ENCODE measurements around the gene CKS1B.

The CKS1B gene

GRCh38 chr1:154964359-154964758 lies 10.1 kb upstream of the CKS1B start:
- Histone ChIP-seq H3K4me1 (ENCODE audit: control insufficient read depth, insufficient read depth, low read length, poor library complexity, severe bottlenecking) (peaks cover 15% of the 10 kb centered on the region), H3K9me3 (ENCODE audit: control insufficient read depth, low read length) (no peaks in the 10 kb centered on the region), H3K27me3 (replicated peaks; ENCODE audit: control insufficient read depth, insufficient read depth, low read length, poor library complexity, severe bottlenecking) (no peaks in the 10 kb centered on the region), H3K36me3 (ENCODE audit: control insufficient read depth, insufficient read depth, low read length) (peaks cover 53% of the 10 kb centered on the region), H3K4me3 (ENCODE audit: insufficient read depth, low read depth, low read length, poor library complexity, severe bottlenecking) (no peak overlapping the region), H3K27ac (ENCODE audit: insufficient read depth, low read length, poor library complexity, severe bottlenecking) (no peak overlapping the region)
- no peak for DNase-seq

DNA sequence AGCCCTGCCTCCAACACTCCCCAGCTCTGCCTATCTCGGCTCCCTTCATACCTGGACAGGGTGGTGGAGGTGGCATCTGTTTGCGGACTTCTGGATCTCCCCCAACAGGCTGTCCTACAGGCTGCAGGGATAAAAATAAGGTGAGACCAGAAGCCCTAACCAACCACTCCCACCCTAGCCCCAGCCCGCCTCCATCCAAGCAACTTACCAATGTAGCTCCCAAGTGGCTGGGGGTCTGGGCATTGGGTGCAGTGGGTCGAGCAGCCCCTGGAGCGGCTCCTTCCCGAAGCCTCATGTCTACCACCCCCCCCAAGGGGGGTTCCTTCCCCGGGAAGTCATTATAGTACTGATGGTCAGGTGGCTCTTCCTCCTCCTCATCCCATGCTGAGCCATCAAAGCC lies 8.4 kb upstream of the CKS1B start:
- H3K36me3 ChIP-seq (ENCODE audit: control insufficient read depth, insufficient read depth, low read length): peaks cover 61% of the 10 kb centered on the region
- no peak for DNase-seq
- peaks cover 8% of the 10 kb centered on the region for H3K4me1 ChIP-seq (ENCODE audit: control insufficient read depth, insufficient read depth, low read length, poor library complexity, severe bottlenecking)
- no peaks in the 10 kb centered on the region for H3K9me3 ChIP-seq (ENCODE audit: control insufficient read depth, low read length)
- no peak overlapping the region for H3K27ac ChIP-seq (ENCODE audit: insufficient read depth, low read length, poor library complexity, severe bottlenecking)
- no peak overlapping the region for H3K4me3 ChIP-seq (ENCODE audit: insufficient read depth, low read depth, low read length, poor library complexity, severe bottlenecking)
- H3K27me3 ChIP-seq (replicated peaks; ENCODE audit: control insufficient read depth, insufficient read depth, low read length, poor library complexity, severe bottlenecking): no peaks in the 10 kb centered on the region

DNA sequence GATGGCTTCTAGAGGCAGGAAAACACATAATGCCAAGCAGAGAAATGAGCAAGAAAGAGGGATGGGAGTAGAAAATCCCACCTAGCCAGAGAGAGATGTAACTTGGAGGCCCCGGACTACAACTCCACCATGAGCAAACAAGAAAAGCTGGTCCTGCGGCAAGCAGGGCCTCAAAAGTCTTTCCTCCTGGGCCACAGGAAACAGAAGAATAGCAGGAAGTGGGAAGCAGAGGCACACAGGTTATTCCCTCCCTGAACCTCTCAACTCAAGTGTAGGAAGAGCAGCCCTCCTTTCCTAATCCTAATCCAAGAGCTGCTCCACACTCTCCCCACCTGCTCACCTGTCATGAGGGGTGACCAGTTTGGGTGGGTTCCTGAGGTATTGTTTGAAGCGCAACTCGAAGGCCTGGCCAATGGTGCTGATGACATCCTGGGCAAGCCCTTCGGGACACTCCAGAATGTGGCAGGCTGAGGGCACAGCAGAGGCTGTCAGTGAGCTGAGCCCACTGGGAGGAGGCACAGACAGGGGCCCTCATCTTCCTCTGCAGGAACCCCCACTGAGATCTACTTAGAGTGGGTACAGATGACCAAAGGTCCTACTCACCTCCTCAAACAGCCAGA lies 7.0 kb upstream of the CKS1B start:
- no peaks in the 10 kb centered on the region for H3K27me3 ChIP-seq (replicated peaks; ENCODE audit: control insufficient read depth, insufficient read depth, low read length, poor library complexity, severe bottlenecking)
- no peaks in the 10 kb centered on the region for H3K9me3 ChIP-seq (ENCODE audit: control insufficient read depth, low read length)
- H3K4me3 ChIP-seq (ENCODE audit: insufficient read depth, low read depth, low read length, poor library complexity, severe bottlenecking): no peak overlapping the region
- peaks cover 61% of the 10 kb centered on the region for H3K36me3 ChIP-seq (ENCODE audit: control insufficient read depth, insufficient read depth, low read length)
- no peak for DNase-seq
- H3K27ac ChIP-seq (ENCODE audit: insufficient read depth, low read length, poor library complexity, severe bottlenecking): no peak overlapping the region
- H3K4me1 ChIP-seq (ENCODE audit: control insufficient read depth, insufficient read depth, low read length, poor library complexity, severe bottlenecking): peaks cover 7% of the 10 kb centered on the region

DNA sequence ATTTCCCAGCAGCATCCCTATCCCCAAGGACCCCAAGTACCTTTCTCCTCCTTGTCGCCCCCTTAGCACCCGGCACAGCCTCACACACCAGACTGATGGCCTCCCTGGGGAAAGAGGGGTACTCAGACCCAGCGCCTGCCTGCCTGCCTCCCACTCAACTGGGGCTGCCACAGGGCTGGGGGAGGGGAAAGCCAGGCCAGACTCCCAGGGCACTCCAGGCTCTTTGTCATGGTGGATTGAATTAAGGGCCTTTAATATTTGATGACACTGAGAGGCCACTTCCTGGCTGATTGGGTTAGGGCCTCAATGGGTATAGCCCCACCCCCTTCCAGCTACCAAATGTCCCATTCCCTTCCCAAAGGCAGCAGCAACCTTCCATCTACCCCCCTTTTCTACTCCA lies 5.8 kb upstream of the CKS1B start:
- DNase-seq: no peak
- H3K36me3 ChIP-seq (ENCODE audit: control insufficient read depth, insufficient read depth, low read length): peaks cover 52% of the 10 kb centered on the region
- peak overlapping the region; percentile 20 for H3K27ac ChIP-seq (ENCODE audit: insufficient read depth, low read length, poor library complexity, severe bottlenecking)
- peaks cover 9% of the 10 kb centered on the region for H3K4me1 ChIP-seq (ENCODE audit: control insufficient read depth, insufficient read depth, low read length, poor library complexity, severe bottlenecking)
- H3K27me3 ChIP-seq (replicated peaks; ENCODE audit: control insufficient read depth, insufficient read depth, low read length, poor library complexity, severe bottlenecking): no peaks in the 10 kb centered on the region
- H3K4me3 ChIP-seq (ENCODE audit: insufficient read depth, low read depth, low read length, poor library complexity, severe bottlenecking): no peak overlapping the region
- H3K9me3 ChIP-seq (ENCODE audit: control insufficient read depth, low read length): no peaks in the 10 kb centered on the region

DNA sequence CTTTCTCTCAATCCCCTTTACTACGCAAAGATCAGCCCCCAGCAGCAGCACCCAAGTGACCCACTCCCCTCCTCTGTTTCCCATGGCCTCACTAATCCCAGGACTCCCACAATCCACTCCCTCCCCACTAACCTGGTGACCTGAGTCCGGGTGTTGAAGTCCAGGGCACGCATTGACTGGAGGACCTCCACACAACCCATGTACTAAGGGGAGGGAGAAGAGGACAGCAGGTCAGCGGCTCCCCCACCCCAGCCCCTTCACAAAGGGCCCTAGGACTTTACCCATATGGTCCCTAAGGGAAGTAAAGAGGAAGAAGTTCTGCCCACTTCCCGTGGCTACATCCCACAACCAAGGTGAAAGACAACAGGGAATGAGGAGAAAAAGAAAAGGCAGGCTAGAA lies 5.2 kb upstream of the CKS1B start:
- no peak for DNase-seq
- H3K4me1 ChIP-seq (ENCODE audit: control insufficient read depth, insufficient read depth, low read length, poor library complexity, severe bottlenecking): peaks cover 9% of the 10 kb centered on the region
- no peak overlapping the region for H3K4me3 ChIP-seq (ENCODE audit: insufficient read depth, low read depth, low read length, poor library complexity, severe bottlenecking)
- peaks cover 47% of the 10 kb centered on the region for H3K36me3 ChIP-seq (ENCODE audit: control insufficient read depth, insufficient read depth, low read length)
- H3K27me3 ChIP-seq (replicated peaks; ENCODE audit: control insufficient read depth, insufficient read depth, low read length, poor library complexity, severe bottlenecking): no peaks in the 10 kb centered on the region
- peak overlapping the region; percentile 20 for H3K27ac ChIP-seq (ENCODE audit: insufficient read depth, low read length, poor library complexity, severe bottlenecking)
- no peaks in the 10 kb centered on the region for H3K9me3 ChIP-seq (ENCODE audit: control insufficient read depth, low read length)

DNA sequence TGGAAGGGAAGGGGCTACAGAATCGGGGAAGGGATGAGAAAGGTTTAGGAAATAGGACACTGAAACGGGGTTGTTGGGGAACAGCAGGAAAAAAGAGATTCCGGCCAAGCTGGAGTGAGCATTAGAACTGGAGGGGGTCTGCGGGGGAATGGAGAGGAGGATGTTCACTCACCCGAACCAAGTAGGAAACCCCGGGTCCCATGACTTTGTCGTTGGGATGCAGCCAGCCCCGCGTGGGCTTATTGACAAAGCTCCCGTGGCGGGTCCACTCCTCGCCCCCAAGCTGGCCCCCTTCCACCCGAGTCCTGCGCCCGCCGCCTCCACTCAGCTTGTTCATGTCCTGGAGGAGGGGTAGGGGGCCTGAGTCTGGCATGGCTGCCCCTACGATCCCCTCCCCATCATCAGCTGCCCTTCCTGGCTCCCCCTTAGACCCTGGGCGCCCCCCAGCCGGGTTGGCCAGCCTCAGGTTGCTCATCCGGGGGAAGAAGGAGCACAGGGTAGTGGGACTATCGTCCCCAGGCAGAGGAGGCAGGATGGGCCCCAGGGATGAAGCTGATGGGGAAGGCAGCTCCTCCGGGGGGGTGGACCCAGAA lies 4.5 kb upstream of the CKS1B start:
- H3K27ac ChIP-seq (ENCODE audit: insufficient read depth, low read length, poor library complexity, severe bottlenecking): peak overlapping the region; percentile 23

GRCh38 chr1:154970631-154971340 lies 3.7 kb upstream of the CKS1B start, which contains the start of gene SHC1:
Gene SHC1, minus strand, starts transcription at chr1:154970747. Its CDS starts 221 bp downstream, at chr1:154970526.
- Histone ChIP-seq H3K9me3 (ENCODE audit: control insufficient read depth, low read length) (no peaks in the 10 kb centered on the region), H3K27me3 (replicated peaks; ENCODE audit: control insufficient read depth, insufficient read depth, low read length, poor library complexity, severe bottlenecking) (no peaks in the 10 kb centered on the region), H3K36me3 (ENCODE audit: control insufficient read depth, insufficient read depth, low read length) (peaks cover 35% of the 10 kb centered on the region), H3K4me3 (ENCODE audit: insufficient read depth, low read depth, low read length, poor library complexity, severe bottlenecking) (no peak within 1 kb of the TSS), H3K27ac (ENCODE audit: insufficient read depth, low read length, poor library complexity, severe bottlenecking) (peak within 1 kb of the TSS; percentile 23), H3K4me1 (ENCODE audit: control insufficient read depth, insufficient read depth, low read length, poor library complexity, severe bottlenecking) (peaks cover 9% of the 10 kb centered on the region)
- DNase-seq: no peak

More for the DNA sequence above, 4.5 kb upstream of the CKS1B start:
- Histone ChIP-seq H3K4me3 (ENCODE audit: insufficient read depth, low read depth, low read length, poor library complexity, severe bottlenecking) (no peak overlapping the region), H3K4me1 (ENCODE audit: control insufficient read depth, insufficient read depth, low read length, poor library complexity, severe bottlenecking) (peaks cover 9% of the 10 kb centered on the region), H3K27me3 (replicated peaks; ENCODE audit: control insufficient read depth, insufficient read depth, low read length, poor library complexity, severe bottlenecking) (no peaks in the 10 kb centered on the region), H3K9me3 (ENCODE audit: control insufficient read depth, low read length) (no peaks in the 10 kb centered on the region), H3K36me3 (ENCODE audit: control insufficient read depth, insufficient read depth, low read length) (peaks cover 43% of the 10 kb centered on the region)
- DNase-seq: no peak

GRCh38 chr1:154971341-154971998 lies 3.0 kb upstream of the CKS1B start:
- H3K27ac ChIP-seq (ENCODE audit: insufficient read depth, low read length, poor library complexity, severe bottlenecking): no peak overlapping the region
- peaks cover 28% of the 10 kb centered on the region for H3K36me3 ChIP-seq (ENCODE audit: control insufficient read depth, insufficient read depth, low read length)
- DNase-seq: no peak
- H3K4me3 ChIP-seq (ENCODE audit: insufficient read depth, low read depth, low read length, poor library complexity, severe bottlenecking): no peak overlapping the region
- no peaks in the 10 kb centered on the region for H3K27me3 ChIP-seq (replicated peaks; ENCODE audit: control insufficient read depth, insufficient read depth, low read length, poor library complexity, severe bottlenecking)
- H3K4me1 ChIP-seq (ENCODE audit: control insufficient read depth, insufficient read depth, low read length, poor library complexity, severe bottlenecking): peaks cover 9% of the 10 kb centered on the region
- no peaks in the 10 kb centered on the region for H3K9me3 ChIP-seq (ENCODE audit: control insufficient read depth, low read length)

DNA sequence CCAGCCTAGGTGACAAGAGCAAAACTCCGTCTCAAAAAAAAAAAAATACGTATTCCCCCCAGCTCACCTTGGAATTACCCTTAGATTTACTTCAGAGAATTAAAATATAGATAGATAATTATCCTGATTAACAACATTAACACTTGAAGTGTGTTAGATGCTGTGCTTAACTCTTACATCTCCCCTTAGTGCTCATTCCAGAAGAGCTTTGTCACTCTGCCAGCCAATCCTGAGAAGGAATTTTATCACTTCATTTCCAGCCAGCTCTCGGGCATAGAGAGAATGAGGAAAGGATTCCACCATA lies 2.3 kb upstream of the CKS1B start:
- H3K4me1 ChIP-seq (ENCODE audit: control insufficient read depth, insufficient read depth, low read length, poor library complexity, severe bottlenecking): peaks cover 9% of the 10 kb centered on the region
- H3K27ac ChIP-seq (ENCODE audit: insufficient read depth, low read length, poor library complexity, severe bottlenecking): no peak overlapping the region

More for the DNA sequence above, 2.3 kb upstream of the CKS1B start:
- peaks cover 22% of the 10 kb centered on the region for H3K36me3 ChIP-seq (ENCODE audit: control insufficient read depth, insufficient read depth, low read length)
- DNase-seq: no peak
- no peaks in the 10 kb centered on the region for H3K9me3 ChIP-seq (ENCODE audit: control insufficient read depth, low read length)
- H3K4me3 ChIP-seq (ENCODE audit: insufficient read depth, low read depth, low read length, poor library complexity, severe bottlenecking): no peak overlapping the region
- H3K27me3 ChIP-seq (replicated peaks; ENCODE audit: control insufficient read depth, insufficient read depth, low read length, poor library complexity, severe bottlenecking): no peaks in the 10 kb centered on the region

All from effector memory CD4-positive, alpha-beta T cell (primary cell).